ENCODE data around the gene ROBO1.

- TF ChIP-seq REST (IDR thresholded peaks at IDR 0.05) (no peak), RAD21 (IDR thresholded peaks at IDR 0.05) (no peak), CTCF (IDR thresholded peaks at IDR 0.05; ENCODE audit: low read depth, low read length, missing input control) (no peak), FOXA1 (IDR thresholded peaks at IDR 0.05) (no peak), SP1 (IDR thresholded peaks at IDR 0.05) (no peak), GABPA (IDR thresholded peaks at IDR 0.05 in 1 of 2, conservative IDR thresholded peaks at IDR 0.05 in 1 of 2) (no peak), YY1 (IDR thresholded peaks at IDR 0.05) (no peak), JUND (IDR thresholded peaks at IDR 0.05) (no peak)
Observed at GRCh38 chr3:79436387-79436786, 331.4 kb downstream of the ROBO1 start.
